H1 (cell line): Measurements from ENCODE around the gene IL6ST. TPM values are rescaled to one million over a fixed set of nuclear protein-coding genes. Genes with fewer than 3 reads are reported as not detected.

ENCODE experiments used
- CHD7 ChIP-seq: fragments of 300-600 bp; sonication (generic); IDR thresholded peaks from 2 replicates; pipeline ENCODE4 v1.7.1; 2012; ENCODE audit warnings: low read length, moderate library complexity, mild to moderate bottlenecking, inconsistent platforms; ENCODE audit not compliant: insufficient replicate concordance
- polyA plus RNA-seq, 7 experiments: library from polyadenylated mRNA; depleted of rRNA in 3 of 7; stranded (reverse) in 5 of 7; unstranded in 2 of 7; fragments of >200 nt in 5 of 7; fragments of 200-250 nt in 2 of 7; gene quantifications; 1 replicate in 5 of 7; 2 replicates in 1 of 7; 4 replicates in 1 of 7; pipeline versions ENCODE4 v1.2.1 to v1.2.3, GENCODE V29; 2011 to 2013; ENCODE audit warnings: missing spikeins in 2 of 7, mixed read lengths in 2 of 7
- total RNA-seq: library from RNA; stranded (reverse); fragmentation: NEBNext Ultra II Directional; extraction: Animal tissue kit (Norgen Biotek cat#: 25700); gene quantifications from 2 replicates; pipeline ENCODE4 v1.2.1, GENCODE V29; 2021

Gene IL6ST
- total and polyA plus RNA-seq, 2 of the 8 experiments (the other 6 are each of a cell fraction or from before 2014, with no cell fraction given): 1.4 to 11.1 TPM

GRCh38 chr5:55914971-55915370, 79.8 kb downstream of the IL6ST start (continued):
- no peak for TF ChIP-seq CHD7
